Measurements from ENCODE around the gene ARAP2.

The ARAP2 gene

GRCh38 chr4:36269101-36269500 lies 24.8 kb upstream of the ARAP2 start:
- Histone ChIP-seq H3K4me2 (no peak overlapping the region), H3K27me3 (ENCODE audit: insufficient read depth, low read depth) (no peaks in the 10 kb centered on the region), H3K9ac (no peak overlapping the region), H4K20me1 (ENCODE audit: insufficient read depth) (no peaks in the 10 kb centered on the region), H3K4me1 (ENCODE audit: low read depth, poor library complexity, severe bottlenecking) (no peaks in the 10 kb centered on the region), H3K4me3 (IDR thresholded peaks at IDR 0.05; ENCODE audit: insufficient read depth, low read depth, low read length) (no peak overlapping the region), H3K79me2 (ENCODE audit: insufficient read depth, low read depth) (no peaks in the 10 kb centered on the region), H3K27ac (no peak overlapping the region), H2AFZ (ENCODE audit: low read depth) (no peak overlapping the region), H3K36me3 (ENCODE audit: insufficient read depth) (no peaks in the 10 kb centered on the region)
- no peak for TF ChIP-seq CTCF (conservative IDR thresholded peaks at IDR 0.05; ENCODE audit: low read depth, low read length)

- H3K4me1 ChIP-seq (ENCODE audit: low read depth, poor library complexity, severe bottlenecking), result no peaks in the 10 kb centered on the region
- no peak overlapping the region for H3K27ac ChIP-seq
- no peak for TF ChIP-seq CTCF (conservative IDR thresholded peaks at IDR 0.05; ENCODE audit: low read depth, low read length)
Measured at GRCh38 chr4:36267486-36268268, 23.4 kb upstream of the ARAP2 start.

GRCh38 chr4:36264207-36264826 lies 20.0 kb upstream of the ARAP2 start:
- no peaks in the 10 kb centered on the region for H4K20me1 ChIP-seq (ENCODE audit: insufficient read depth)
- H3K27ac ChIP-seq, result no peak overlapping the region
- H3K27me3 ChIP-seq (ENCODE audit: insufficient read depth, low read depth), result no peaks in the 10 kb centered on the region
- TF ChIP-seq CTCF (conservative IDR thresholded peaks at IDR 0.05; ENCODE audit: low read depth, low read length), result no peak
- H3K4me1 ChIP-seq (ENCODE audit: low read depth, poor library complexity, severe bottlenecking), result no peaks in the 10 kb centered on the region
- H2AFZ ChIP-seq (ENCODE audit: low read depth), result no peak overlapping the region
- H3K9ac ChIP-seq, result no peak overlapping the region
- no peaks in the 10 kb centered on the region for H3K79me2 ChIP-seq (ENCODE audit: insufficient read depth, low read depth)
- no peak overlapping the region for H3K4me2 ChIP-seq
- no peak overlapping the region for H3K4me3 ChIP-seq (IDR thresholded peaks at IDR 0.05; ENCODE audit: insufficient read depth, low read depth, low read length)
- no peaks in the 10 kb centered on the region for H3K36me3 ChIP-seq (ENCODE audit: insufficient read depth)

More at GRCh38 chr4:36267486-36268268, 23.4 kb upstream of the ARAP2 start:
- Histone ChIP-seq H3K4me3 (IDR thresholded peaks at IDR 0.05; ENCODE audit: insufficient read depth, low read depth, low read length) (no peak overlapping the region), H3K36me3 (ENCODE audit: insufficient read depth) (no peaks in the 10 kb centered on the region), H3K27me3 (ENCODE audit: insufficient read depth, low read depth) (no peaks in the 10 kb centered on the region), H2AFZ (ENCODE audit: low read depth) (no peak overlapping the region), H4K20me1 (ENCODE audit: insufficient read depth) (no peaks in the 10 kb centered on the region), H3K4me2 (no peak overlapping the region), H3K79me2 (ENCODE audit: insufficient read depth, low read depth) (no peaks in the 10 kb centered on the region), H3K9ac (no peak overlapping the region)

- H4K20me1 ChIP-seq (ENCODE audit: insufficient read depth), result no peaks in the 10 kb centered on the region
- H3K36me3 ChIP-seq (ENCODE audit: insufficient read depth), result no peaks in the 10 kb centered on the region
- H2AFZ ChIP-seq (ENCODE audit: low read depth), result no peak overlapping the region
- H3K4me1 ChIP-seq (ENCODE audit: low read depth, poor library complexity, severe bottlenecking), result no peaks in the 10 kb centered on the region
- no peak for TF ChIP-seq CTCF (conservative IDR thresholded peaks at IDR 0.05; ENCODE audit: low read depth, low read length)
- no peak overlapping the region for H3K27ac ChIP-seq
- no peaks in the 10 kb centered on the region for H3K27me3 ChIP-seq (ENCODE audit: insufficient read depth, low read depth)
- no peak overlapping the region for H3K4me2 ChIP-seq
- no peaks in the 10 kb centered on the region for H3K79me2 ChIP-seq (ENCODE audit: insufficient read depth, low read depth)
- no peak overlapping the region for H3K4me3 ChIP-seq (IDR thresholded peaks at IDR 0.05; ENCODE audit: insufficient read depth, low read depth, low read length)
- H3K9ac ChIP-seq, result no peak overlapping the region
Measured at GRCh38 chr4:36260731-36261130, 16.4 kb upstream of the ARAP2 start.

All from KMS-11 (cell line).